IMR-90 (cell line): ENCODE results near the gene MFRP. TPM values are rescaled to one million over a fixed set of nuclear protein-coding genes. Genes with fewer than 3 reads are reported as not detected.

ENCODE experiments used
- ATAC-seq: fragments of 200-7000 bp; cut with Tn5 transposase; 2 replicates; pipeline ENCODE4 v1.9.1; 2020; ENCODE audit warnings: low read depth, mild to moderate bottlenecking, moderate library complexity
- BruUV-seq: library from RNA; stranded (reverse); fragments of 400-500 nt; replicated peaks from 2 replicates; lab custom pipeline; 2021; lab: Mats Ljungman, UMichigan
- CTCF ChIA-PET: fragments of 300-600 bp; formaldehyde crosslinking; extraction: SDS; loops from one replicate; lab custom pipeline; 2021; ENCODE audit warnings: antibody characterized with exemption; lab: Yijun Ruan, JAX
- POLR2A ChIA-PET: fragments of 300-600 bp; sonication (Branson Sonifier 250); formaldehyde crosslinking; loops from one replicate; lab custom pipeline; 2022; ENCODE audit warnings: antibody characterized with exemption; ENCODE audit not compliant: unreplicated experiment; lab: Charles Lee
- DNase-seq: peaks from one replicate; pipeline ENCODE4 v3.0.0; 2013
- H2AFZ ChIP-seq: replicated peaks from 2 replicates; pipeline ENCODE3; 2013; ENCODE audit warnings: low read length, mild to moderate bottlenecking; ENCODE audit not compliant: poor library complexity
- H2AK5ac ChIP-seq: 2 replicates; pipeline ENCODE4 v1.6.1; 2013; ENCODE audit warnings: low read depth, low read length, inconsistent platforms
- H2AK9ac ChIP-seq: replicated peaks from 2 replicates; pipeline ENCODE3; 2013; ENCODE audit warnings: mild to moderate bottlenecking, low read depth, low read length, moderate library complexity; ENCODE audit not compliant: poor library complexity
- H2BK120ac ChIP-seq: 2 replicates; pipeline ENCODE4 v1.6.1; 2013; ENCODE audit warnings: low read depth, low read length, inconsistent platforms
- H2BK15ac ChIP-seq: 3 replicates; pipeline ENCODE4 v1.6.1; 2013; ENCODE audit warnings: low read depth, low read length, inconsistent platforms
- H2BK20ac ChIP-seq: 2 replicates; pipeline ENCODE4 v1.6.1; 2013; ENCODE audit warnings: low read depth, mild to moderate bottlenecking, inconsistent platforms, low read length, moderate library complexity
- H2BK5ac ChIP-seq: 2 replicates; pipeline ENCODE4 v1.6.1; 2013; ENCODE audit warnings: mild to moderate bottlenecking, low read depth, low read length, inconsistent platforms; ENCODE audit not compliant: poor library complexity, severe bottlenecking
- H3K14ac ChIP-seq: replicated peaks from 2 replicates; pipeline ENCODE4 v1.6.1; 2013; ENCODE audit warnings: low read depth, low read length, inconsistent platforms
- H3K18ac ChIP-seq: 2 replicates; pipeline ENCODE4 v1.6.1; 2013; ENCODE audit warnings: low read depth, low read length, control low read depth
- H3K23ac ChIP-seq: 2 replicates; pipeline ENCODE4 v1.6.1; 2013; ENCODE audit warnings: low read depth, low read length, inconsistent platforms
- H3K27ac ChIP-seq: 2 replicates; pipeline ENCODE4 v1.5.1; 2013; ENCODE audit warnings: mild to moderate bottlenecking, control low read depth, low read length; ENCODE audit not compliant: insufficient read depth
- H3K27me3 ChIP-seq: 2 replicates; pipeline ENCODE4 v1.6.1; 2013; ENCODE audit warnings: low read length; ENCODE audit not compliant: control insufficient read depth, insufficient read depth
- H3K36me3 ChIP-seq: 2 replicates; pipeline ENCODE4 v1.6.1; 2013; ENCODE audit warnings: low read length, mixed read lengths; ENCODE audit not compliant: control insufficient read depth, insufficient read depth
- H3K4ac ChIP-seq: 2 replicates; pipeline ENCODE4 v1.6.1; 2013; ENCODE audit warnings: low read depth, low read length, inconsistent platforms
- H3K4me1 ChIP-seq: 2 replicates; pipeline ENCODE4 v1.6.1; 2013; ENCODE audit warnings: low read length, mixed read lengths; ENCODE audit not compliant: control insufficient read depth, insufficient read depth
- H3K4me2 ChIP-seq: 2 replicates; pipeline ENCODE4 v1.6.1; 2013; ENCODE audit warnings: low read depth, mild to moderate bottlenecking, control low read depth, low read length, moderate library complexity
- H3K4me3 ChIP-seq: 2 replicates; pipeline ENCODE4 v1.5.1; 2013; ENCODE audit warnings: low read depth, mild to moderate bottlenecking, control low read depth, low read length, moderate library complexity; ENCODE audit not compliant: insufficient read depth
- H3K56ac ChIP-seq: 2 replicates; pipeline ENCODE4 v1.6.1; 2013; ENCODE audit warnings: low read length, inconsistent platforms; ENCODE audit not compliant: insufficient read depth; ENCODE audit errors: extremely low read depth
- H3K79me1 ChIP-seq, 2 experiments: 2 replicates each; pipeline ENCODE4 v1.6.1; 2013; ENCODE audit warnings: low read length in 2 of 2, inconsistent platforms in 1 of 2, low read depth in 1 of 2
- H3K9ac ChIP-seq: 2 replicates; pipeline ENCODE4 v1.6.1; 2013; ENCODE audit warnings: low read depth, low read length, control low read depth
- H3K9me1 ChIP-seq: 2 replicates; pipeline ENCODE4 v1.6.1; 2013; ENCODE audit warnings: low read length, inconsistent platforms; ENCODE audit not compliant: insufficient read depth
- H3K9me3 ChIP-seq: 2 replicates; pipeline ENCODE4 v1.6.1; 2013; ENCODE audit warnings: low read length; ENCODE audit not compliant: control insufficient read depth, insufficient read depth
- H4K20me1 ChIP-seq: 2 replicates; pipeline ENCODE4 v1.6.1; 2013; ENCODE audit warnings: low read length, inconsistent platforms; ENCODE audit not compliant: insufficient read depth
- H4K5ac ChIP-seq: 2 replicates; pipeline ENCODE4 v1.6.1; 2013; ENCODE audit warnings: mild to moderate bottlenecking, low read depth, low read length, control low read depth
- H4K8ac ChIP-seq, 2 experiments: 2 replicates each; pipeline ENCODE4 v1.6.1; 2013; ENCODE audit warnings: low read depth in 2 of 2, low read length in 2 of 2, control low read depth in 1 of 2, inconsistent platforms in 1 of 2
- H4K91ac ChIP-seq: 2 replicates; pipeline ENCODE4 v1.6.1; 2013; ENCODE audit warnings: low read depth, low read length, inconsistent platforms; ENCODE audit not compliant: insufficient read depth
- BHLHE40 ChIP-seq: fragments of 150-350 bp; IDR thresholded peaks from 2 replicates; pipeline ENCODE4 v1.6.1; 2016; ENCODE audit warnings: mild to moderate bottlenecking, low read depth, low read length
- CEBPB ChIP-seq: IDR thresholded peaks from 2 replicates; pipeline ENCODE4 v1.6.1; 2012; ENCODE audit warnings: low read depth, low read length, improper control_type of control experiment
- CHD1 ChIP-seq: IDR thresholded peaks from 2 replicates; pipeline ENCODE4 v1.6.1; 2012; ENCODE audit warnings: low read depth, low read length, improper control_type of control experiment
- FOS ChIP-seq: fragments of 150-350 bp; IDR thresholded peaks from 2 replicates; pipeline ENCODE4 v1.6.1; 2016; ENCODE audit warnings: low read depth, low read length
- MAFK ChIP-seq: IDR thresholded peaks from 2 replicates; pipeline ENCODE4 v1.6.1; 2012; ENCODE audit warnings: low read depth, low read length, improper control_type of control experiment
- MAZ ChIP-seq: IDR thresholded peaks from 2 replicates; pipeline ENCODE4 v1.6.1; 2012; ENCODE audit warnings: low read depth, mild to moderate bottlenecking, low read length, improper control_type of control experiment, moderate library complexity, borderline replicate concordance
- MXI1 ChIP-seq: IDR thresholded peaks from 2 replicates; pipeline ENCODE4 v1.6.1; 2012; ENCODE audit warnings: low read depth, mild to moderate bottlenecking, low read length, moderate library complexity, borderline replicate concordance
- NFE2L2 ChIP-seq: fragments of 150-350 bp; IDR thresholded peaks from 2 replicates; pipeline ENCODE4 v1.6.1; 2016; ENCODE audit warnings: low read depth, mild to moderate bottlenecking, low read length
- POLR2A ChIP-seq: IDR thresholded peaks from 2 replicates; pipeline ENCODE4 v1.6.1; 2012; ENCODE audit warnings: mild to moderate bottlenecking, low read depth, low read length
- RAD21 ChIP-seq: IDR thresholded peaks from 2 replicates; pipeline ENCODE4 v1.6.1; 2012; ENCODE audit warnings: low read length, improper control_type of control experiment
- RCOR1 ChIP-seq: IDR thresholded peaks from 2 replicates; pipeline ENCODE4 v1.6.1; 2012; ENCODE audit warnings: mild to moderate bottlenecking, low read length, improper control_type of control experiment; ENCODE audit not compliant: insufficient replicate concordance
- RFX5 ChIP-seq: IDR thresholded peaks from 2 replicates; pipeline ENCODE4 v1.8.0; 2012; ENCODE audit warnings: low read depth, mild to moderate bottlenecking, low read length, moderate library complexity
- SMC3 ChIP-seq: fragments of 150-350 bp; IDR thresholded peaks from 2 replicates; pipeline ENCODE4 v1.6.1; 2016; ENCODE audit warnings: low read depth, mild to moderate bottlenecking, antibody characterized with exemption, low read length, moderate library complexity
- WGBS, 2 experiments: methylation state at CpG; one replicate each; pipeline versions ENCODE4 v1.1.5 to v1.1.7; 2013; ENCODE audit warnings: missing lambda C conversion rate in 2 of 2; ENCODE audit not compliant: insufficient read length in 1 of 2; ENCODE audit errors: extremely low coverage in 2 of 2; 5-methylcytosine and 5-hydroxymethylcytosine counted together
- dilution Hi-C: fragments of 300-500 bp; cut with HindIII; formaldehyde crosslinking; loops from one replicate; pipeline ENCODE4 v1.14.3; 2018; ENCODE audit warnings: low sequenced_read_pairs; ENCODE audit not compliant: unreplicated experiment
- in situ Hi-C: fragments of 300-500 bp; cut with MboI; formaldehyde crosslinking; loops from 3 replicates; pipeline ENCODE4 v1.14.3; 2019; ENCODE audit warnings: low sequenced_read_pairs, inconsistent platforms, mixed read lengths
- intact Hi-C: fragments of 100-400 bp; cut with micrococcal nuclease; formaldehyde crosslinking; loops from 2 replicates; pipeline ENCODE4 v1.10.0; 2022
- polyA plus RNA-seq, 3 experiments: library from polyadenylated mRNA; depleted of rRNA; stranded (reverse); fragments of >200 nt; gene quantifications; 2 replicates each; pipeline ENCODE4 v1.2.3, GENCODE V29; 2012; ENCODE audit warnings: low replicate concordance in 1 of 3
- total RNA-seq: library from RNA; depleted of rRNA; stranded (reverse); fragments of >200 nt; gene quantifications from 2 replicates; pipeline ENCODE4 v1.2.3, GENCODE V29; 2012
- TF ChIP-seq, protein P1 (sequence below): conservative IDR thresholded peaks from 2 replicates; pipeline ENCODE4 v1.5.1; 2012; ENCODE audit warnings: mild to moderate bottlenecking, low read depth, low read length, improper control_type of control experiment
- TF ChIP-seq, protein P2 (sequence below): fragments of 150-350 bp; IDR thresholded peaks from 2 replicates; pipeline ENCODE4 v1.6.1; 2017; ENCODE audit warnings: mild to moderate bottlenecking, antibody characterized with exemption, low read length, low read depth
- TF ChIP-seq, protein P3 (sequence below): fragments of 150-350 bp; IDR thresholded peaks from 2 replicates; pipeline ENCODE4 v1.6.1; 2016; ENCODE audit warnings: low read depth, mild to moderate bottlenecking, low read length, moderate library complexity, borderline replicate concordance

MFRP gene
- total and polyA plus RNA-seq, 2 of the 4 experiments (the other 2 are of a cell fraction) = not detected

DNA sequence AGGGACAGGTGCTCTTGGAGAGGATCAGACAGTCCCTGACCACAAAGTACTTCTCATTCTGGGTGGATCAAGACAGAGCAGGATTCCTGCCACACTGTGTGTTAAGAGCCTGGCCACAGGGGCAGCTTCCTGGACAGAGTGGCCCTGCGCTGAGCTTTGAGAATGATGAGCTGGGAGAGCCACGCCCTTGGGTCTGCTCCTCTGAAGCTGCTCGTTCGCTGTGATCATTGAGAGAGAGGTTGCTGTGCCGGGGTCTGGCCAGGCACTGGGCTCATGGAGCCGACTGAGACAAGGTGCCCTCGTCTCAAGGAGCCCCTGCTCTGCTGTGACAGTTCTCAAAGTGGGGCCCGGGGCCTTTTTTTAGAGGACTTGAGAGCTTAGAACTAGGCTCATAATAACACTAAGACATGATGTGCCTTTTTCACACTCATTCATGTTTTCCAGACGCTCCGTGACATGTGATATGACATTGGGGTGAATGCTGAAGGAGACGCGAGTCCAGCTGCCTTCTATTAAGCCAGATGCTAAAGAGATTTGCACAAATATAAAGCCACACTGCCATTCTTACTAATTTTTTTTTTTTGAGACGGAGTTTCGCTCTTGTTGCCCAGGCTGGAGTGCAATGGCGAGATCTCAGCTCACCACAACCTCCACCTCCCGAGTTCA is 1.6 kb upstream of the MFRP start:
- Histone ChIP-seq H3K27me3 (peaks cover 40% of the 10 kb centered on the region), H2AFZ (no peak overlapping the region), H2AK9ac (no peak overlapping the region), H3K14ac (no peak overlapping the region), H4K8ac (no peak overlapping the region), H3K56ac (no peak overlapping the region), H2BK15ac (no peak overlapping the region), H3K36me3 (no peaks in the 10 kb centered on the region), H4K91ac (no peak overlapping the region), H4K20me1 (no peaks in the 10 kb centered on the region), H3K27ac (no peak overlapping the region), H3K9me1 (no peaks in the 10 kb centered on the region), H3K4me2 (no peak overlapping the region), H3K4me3 (no peak overlapping the region), H4K5ac (no peak overlapping the region), H3K9ac (no peak overlapping the region), H2AK5ac (no peak overlapping the region), H3K18ac (no peak overlapping the region), H3K4me1 (no peaks in the 10 kb centered on the region), H3K23ac (no peak overlapping the region), H2BK120ac (no peak overlapping the region), H3K79me1 (no peaks in the 10 kb centered on the region), H2BK20ac (no peak overlapping the region), H2BK5ac (no peak overlapping the region), H3K9me3 (no peaks in the 10 kb centered on the region), H3K4ac (no peak overlapping the region)
- WGBS, 2 experiments = 40% methylated on average over 3 of the region's 16 CpGs; no CpG with 5 or more reads in 1 of the 2 experiments
- intact Hi-C loops (no loop called here), dilution Hi-C loops (no loop called here), in situ Hi-C loops (no loop called here)
- CTCF ChIA-PET = interaction anchor here (1.2 kb wide), 2 partner anchors 8 to 14 kb away, joined by 3 to 6 read pairs; no protein-coding TSS in a partner anchor
- ATAC-seq (no peak), DNase-seq (no peak)
- POLR2A ChIA-PET = no interaction called here
- BruUV-seq = no TSS peak
- no peak for TF ChIP-seq CEBPB
- TF ChIP-seq POLR2A = no peak
- TF ChIP-seq NFE2L2 = no peak
- TF ChIP-seq, protein P1, sequence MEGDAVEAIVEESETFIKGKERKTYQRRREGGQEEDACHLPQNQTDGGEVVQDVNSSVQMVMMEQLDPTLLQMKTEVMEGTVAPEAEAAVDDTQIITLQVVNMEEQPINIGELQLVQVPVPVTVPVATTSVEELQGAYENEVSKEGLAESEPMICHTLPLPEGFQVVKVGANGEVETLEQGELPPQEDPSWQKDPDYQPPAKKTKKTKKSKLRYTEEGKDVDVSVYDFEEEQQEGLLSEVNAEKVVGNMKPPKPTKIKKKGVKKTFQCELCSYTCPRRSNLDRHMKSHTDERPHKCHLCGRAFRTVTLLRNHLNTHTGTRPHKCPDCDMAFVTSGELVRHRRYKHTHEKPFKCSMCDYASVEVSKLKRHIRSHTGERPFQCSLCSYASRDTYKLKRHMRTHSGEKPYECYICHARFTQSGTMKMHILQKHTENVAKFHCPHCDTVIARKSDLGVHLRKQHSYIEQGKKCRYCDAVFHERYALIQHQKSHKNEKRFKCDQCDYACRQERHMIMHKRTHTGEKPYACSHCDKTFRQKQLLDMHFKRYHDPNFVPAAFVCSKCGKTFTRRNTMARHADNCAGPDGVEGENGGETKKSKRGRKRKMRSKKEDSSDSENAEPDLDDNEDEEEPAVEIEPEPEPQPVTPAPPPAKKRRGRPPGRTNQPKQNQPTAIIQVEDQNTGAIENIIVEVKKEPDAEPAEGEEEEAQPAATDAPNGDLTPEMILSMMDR = no peak
- no peak for TF ChIP-seq MAZ
- TF ChIP-seq, protein P2, sequence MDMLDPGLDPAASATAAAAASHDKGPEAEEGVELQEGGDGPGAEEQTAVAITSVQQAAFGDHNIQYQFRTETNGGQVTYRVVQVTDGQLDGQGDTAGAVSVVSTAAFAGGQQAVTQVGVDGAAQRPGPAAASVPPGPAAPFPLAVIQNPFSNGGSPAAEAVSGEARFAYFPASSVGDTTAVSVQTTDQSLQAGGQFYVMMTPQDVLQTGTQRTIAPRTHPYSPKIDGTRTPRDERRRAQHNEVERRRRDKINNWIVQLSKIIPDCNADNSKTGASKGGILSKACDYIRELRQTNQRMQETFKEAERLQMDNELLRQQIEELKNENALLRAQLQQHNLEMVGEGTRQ = no peak
- no peak for TF ChIP-seq RCOR1
- TF ChIP-seq, protein P3, sequence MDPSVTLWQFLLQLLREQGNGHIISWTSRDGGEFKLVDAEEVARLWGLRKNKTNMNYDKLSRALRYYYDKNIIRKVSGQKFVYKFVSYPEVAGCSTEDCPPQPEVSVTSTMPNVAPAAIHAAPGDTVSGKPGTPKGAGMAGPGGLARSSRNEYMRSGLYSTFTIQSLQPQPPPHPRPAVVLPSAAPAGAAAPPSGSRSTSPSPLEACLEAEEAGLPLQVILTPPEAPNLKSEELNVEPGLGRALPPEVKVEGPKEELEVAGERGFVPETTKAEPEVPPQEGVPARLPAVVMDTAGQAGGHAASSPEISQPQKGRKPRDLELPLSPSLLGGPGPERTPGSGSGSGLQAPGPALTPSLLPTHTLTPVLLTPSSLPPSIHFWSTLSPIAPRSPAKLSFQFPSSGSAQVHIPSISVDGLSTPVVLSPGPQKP = no peak
- TF ChIP-seq SMC3 = no peak
- no peak for TF ChIP-seq CHD1
- TF ChIP-seq BHLHE40 = no peak
- TF ChIP-seq MXI1 = no peak
- TF ChIP-seq MAFK = no peak
- TF ChIP-seq FOS = no peak
- TF ChIP-seq RAD21 = no peak
- TF ChIP-seq RFX5 = no peak
